Mucosa of stomach (tissue), 1 donor: ENCODE measurements around the gene FIZ1.

Source experiments
- H3K27me3 ChIP-seq: one replicate; pipeline ENCODE4 v1.7.0; 2013; ENCODE audit warnings: mild to moderate bottlenecking, low read length; ENCODE audit not compliant: control insufficient read depth, insufficient read depth
- H3K36me3 ChIP-seq: one replicate; pipeline ENCODE4 v1.7.0; 2013; ENCODE audit warnings: low read length; ENCODE audit not compliant: control insufficient read depth, insufficient read depth
- H3K4me1 ChIP-seq: one replicate; pipeline ENCODE4 v1.7.0; 2013; ENCODE audit warnings: mild to moderate bottlenecking, low read length; ENCODE audit not compliant: control insufficient read depth, insufficient read depth
- H3K4me3 ChIP-seq: one replicate; pipeline ENCODE4 v1.7.0; 2013; ENCODE audit warnings: low read length
- H3K9ac ChIP-seq: one replicate; pipeline ENCODE4 v1.7.0; 2013; ENCODE audit warnings: mild to moderate bottlenecking, low read length, moderate library complexity
- H3K9me3 ChIP-seq: one replicate; pipeline ENCODE4 v1.7.0; 2013; ENCODE audit warnings: mild to moderate bottlenecking, low read length, moderate library complexity; ENCODE audit not compliant: control insufficient read depth
- donor health status: Pancreatic carcinoma.

FIZ1 gene

DNA sequence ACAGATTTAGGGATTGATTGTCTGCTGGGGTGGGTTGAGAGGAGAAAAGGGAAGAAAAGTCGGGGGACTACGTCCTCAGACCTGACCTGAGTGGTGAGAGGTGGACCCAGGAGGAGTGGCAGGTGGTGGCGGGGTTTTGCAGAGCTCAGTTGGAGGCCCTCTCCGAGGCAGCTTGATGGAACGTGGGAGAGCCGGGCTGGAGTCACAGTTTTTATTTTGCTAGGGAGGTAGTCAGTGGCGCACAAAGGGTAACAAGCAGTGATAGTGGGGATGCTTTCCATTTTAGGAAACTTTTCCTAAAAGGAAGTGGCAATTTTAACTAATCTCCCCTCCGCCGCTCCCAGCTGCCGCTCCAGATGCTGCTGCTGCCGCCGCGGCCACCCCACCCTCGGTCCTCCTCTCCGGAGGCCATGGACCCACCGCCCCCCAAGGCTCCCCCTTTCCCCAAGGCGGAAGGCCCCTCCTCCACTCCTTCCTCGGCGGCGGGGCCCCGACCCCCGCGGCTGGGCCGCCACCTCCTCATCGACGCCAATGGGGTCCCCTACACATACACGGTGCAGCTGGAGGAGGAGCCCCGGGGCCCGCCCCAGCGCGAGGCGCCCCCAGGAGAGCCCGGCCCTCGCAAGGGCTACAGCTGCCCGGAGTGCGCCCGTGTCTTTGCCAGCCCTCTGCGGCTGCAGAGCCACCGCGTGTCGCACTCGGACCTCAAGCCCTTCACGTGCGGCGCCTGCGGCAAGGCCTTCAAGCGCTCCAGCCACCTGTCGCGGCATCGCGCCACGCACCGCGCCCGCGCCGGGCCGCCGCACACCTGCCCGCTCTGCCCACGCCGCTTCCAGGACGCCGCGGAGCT, 43.1 kb upstream of the FIZ1 start:
- Histone ChIP-seq H3K9ac (peak overlapping the region; percentile 50), H3K9me3 (no peaks in the 10 kb centered on the region), H3K36me3 (no peaks in the 10 kb centered on the region), H3K4me1 (peaks cover 44% of the 10 kb centered on the region), H3K27me3 (no peaks in the 10 kb centered on the region), H3K4me3 (no peak overlapping the region)

GRCh38 chr19:55641426-55642152, 42.3 kb upstream of the FIZ1 start:
- Histone ChIP-seq H3K9ac (peak overlapping the region; percentile 78), H3K36me3 (no peaks in the 10 kb centered on the region), H3K27me3 (no peaks in the 10 kb centered on the region), H3K4me3 (peak overlapping the region; percentile 36), H3K4me1 (peaks cover 41% of the 10 kb centered on the region), H3K9me3 (no peaks in the 10 kb centered on the region)

- H3K4me3 ChIP-seq = peak within 1 kb of the TSS; percentile 36
- H3K9ac ChIP-seq = peak within 1 kb of the TSS; percentile 78
- H3K27me3 ChIP-seq = no peaks in the 10 kb centered on the region
- H3K36me3 ChIP-seq = no peaks in the 10 kb centered on the region
- H3K9me3 ChIP-seq = no peaks in the 10 kb centered on the region
- peaks cover 49% of the 10 kb centered on the region for H3K4me1 ChIP-seq
Measured at GRCh38 chr19:55640577-55641425, 41.5 kb upstream of the FIZ1 start, which contains the start of gene ZNF580. ZNF580 (plus strand) TSS chr19:55641002; CDS start chr19:55642509, 1,507 bp downstream.

GRCh38 chr19:55640043-55640576, 40.8 kb upstream of the FIZ1 start:
- Histone ChIP-seq H3K9me3 (no peaks in the 10 kb centered on the region), H3K4me1 (peaks cover 55% of the 10 kb centered on the region), H3K27me3 (no peaks in the 10 kb centered on the region), H3K9ac (peak overlapping the region; percentile 78), H3K4me3 (peak overlapping the region; percentile 36), H3K36me3 (no peaks in the 10 kb centered on the region)

DNA sequence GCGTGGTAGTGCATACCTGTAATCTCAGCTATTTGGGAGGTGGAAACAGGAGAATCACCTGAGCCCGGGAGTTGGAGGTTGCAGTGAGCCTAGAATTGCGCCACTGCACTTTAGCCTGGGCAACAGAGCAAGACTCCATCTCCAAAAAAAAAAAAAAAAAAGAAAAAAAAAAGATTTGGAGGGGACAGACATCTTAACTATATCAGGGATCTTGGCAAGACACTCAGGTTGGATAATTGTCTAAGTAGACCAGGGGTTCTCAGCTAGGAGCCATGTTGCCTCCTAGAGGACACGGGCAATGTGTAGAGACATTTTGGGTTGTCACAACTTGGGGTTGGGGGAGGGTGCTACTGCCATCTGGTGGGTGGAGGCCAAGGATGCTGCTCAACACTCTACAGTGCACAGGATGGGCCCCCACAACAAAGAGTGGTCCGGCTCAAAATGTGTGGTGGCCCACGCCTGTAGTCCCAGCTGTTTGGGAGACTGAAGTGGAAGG, 39.6 kb upstream of the FIZ1 start:
- no peaks in the 10 kb centered on the region for H3K9me3 ChIP-seq
- H3K4me1 ChIP-seq = peaks cover 46% of the 10 kb centered on the region
- H3K27me3 ChIP-seq = no peaks in the 10 kb centered on the region

GRCh38 chr19:55637534-55637933, 38.2 kb upstream of the FIZ1 start:
- H3K4me1 ChIP-seq = peaks cover 37% of the 10 kb centered on the region
- H3K9me3 ChIP-seq = no peaks in the 10 kb centered on the region
- no peaks in the 10 kb centered on the region for H3K36me3 ChIP-seq
- no peak overlapping the region for H3K4me3 ChIP-seq
- H3K9ac ChIP-seq = no peak overlapping the region
- no peaks in the 10 kb centered on the region for H3K27me3 ChIP-seq

More for the DNA sequence above, 39.6 kb upstream of the FIZ1 start:
- Histone ChIP-seq H3K9ac (no peak overlapping the region), H3K36me3 (no peaks in the 10 kb centered on the region), H3K4me3 (no peak overlapping the region)

DNA sequence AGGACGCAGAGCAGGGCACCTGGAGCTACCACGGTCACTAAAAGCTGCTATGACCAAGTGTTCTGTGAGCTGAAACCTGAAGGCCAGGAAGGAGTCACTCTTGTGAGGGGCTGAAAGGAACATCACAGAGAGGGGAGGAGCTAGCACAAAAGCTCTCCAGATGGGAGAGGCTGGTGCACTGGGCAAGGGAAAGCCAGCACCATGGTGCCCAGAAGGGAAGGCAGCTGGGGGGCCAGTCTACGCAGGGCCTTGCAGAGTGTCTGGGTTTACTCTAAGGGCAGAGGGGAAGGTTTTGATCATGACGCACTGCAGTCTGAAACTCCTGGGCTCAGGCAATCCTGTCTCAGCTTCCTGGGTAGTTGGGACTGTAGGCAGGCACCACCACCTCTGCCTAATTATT, 37.4 kb upstream of the FIZ1 start:
- H3K9me3 ChIP-seq = no peaks in the 10 kb centered on the region
- no peak overlapping the region for H3K4me3 ChIP-seq
- peaks cover 36% of the 10 kb centered on the region for H3K4me1 ChIP-seq
- no peaks in the 10 kb centered on the region for H3K27me3 ChIP-seq
- H3K9ac ChIP-seq = no peak overlapping the region
- no peaks in the 10 kb centered on the region for H3K36me3 ChIP-seq

- Histone ChIP-seq H3K9me3 (no peaks in the 10 kb centered on the region), H3K4me3 (peak overlapping the region; percentile 87), H3K36me3 (no peaks in the 10 kb centered on the region), H3K4me1 (peaks cover 34% of the 10 kb centered on the region), H3K9ac (peak overlapping the region; percentile 99), H3K27me3 (no peaks in the 10 kb centered on the region)
Measured at GRCh38 chr19:55635856-55636440, 36.6 kb upstream of the FIZ1 start.

GRCh38 chr19:55635334-55635717, 36.0 kb upstream of the FIZ1 start:
- no peaks in the 10 kb centered on the region for H3K9me3 ChIP-seq
- no peaks in the 10 kb centered on the region for H3K36me3 ChIP-seq
- peaks cover 29% of the 10 kb centered on the region for H3K4me1 ChIP-seq
- peak overlapping the region; percentile 99 for H3K9ac ChIP-seq
- H3K4me3 ChIP-seq = peak overlapping the region; percentile 87
- no peaks in the 10 kb centered on the region for H3K27me3 ChIP-seq

GRCh38 chr19:55633861-55634260, 34.5 kb upstream of the FIZ1 start:
- Histone ChIP-seq H3K4me1 (peaks cover 23% of the 10 kb centered on the region), H3K4me3 (no peak overlapping the region), H3K9ac (no peak overlapping the region), H3K36me3 (no peaks in the 10 kb centered on the region), H3K9me3 (no peaks in the 10 kb centered on the region), H3K27me3 (no peaks in the 10 kb centered on the region)

- H3K36me3 ChIP-seq = no peaks in the 10 kb centered on the region
- H3K27me3 ChIP-seq = no peaks in the 10 kb centered on the region
- H3K9ac ChIP-seq = peak overlapping the region; percentile 57
- H3K4me1 ChIP-seq = peaks cover 23% of the 10 kb centered on the region
- H3K9me3 ChIP-seq = no peaks in the 10 kb centered on the region
- H3K4me3 ChIP-seq = no peak overlapping the region
Measured at GRCh38 chr19:55632463-55632834, 33.1 kb upstream of the FIZ1 start.
